ENCODE measurements around the gene CAMSAP1. TPM values are rescaled to one million over a fixed set of nuclear protein-coding genes. Genes with fewer than 3 reads are reported as not detected.
A peak's percentile ranks its signal among the peaks of the same experiment; 100 is the strongest.

The CAMSAP1 gene
- total RNA-seq, 1 experiment from 2014 or later, result 52.7 TPM

DNA sequence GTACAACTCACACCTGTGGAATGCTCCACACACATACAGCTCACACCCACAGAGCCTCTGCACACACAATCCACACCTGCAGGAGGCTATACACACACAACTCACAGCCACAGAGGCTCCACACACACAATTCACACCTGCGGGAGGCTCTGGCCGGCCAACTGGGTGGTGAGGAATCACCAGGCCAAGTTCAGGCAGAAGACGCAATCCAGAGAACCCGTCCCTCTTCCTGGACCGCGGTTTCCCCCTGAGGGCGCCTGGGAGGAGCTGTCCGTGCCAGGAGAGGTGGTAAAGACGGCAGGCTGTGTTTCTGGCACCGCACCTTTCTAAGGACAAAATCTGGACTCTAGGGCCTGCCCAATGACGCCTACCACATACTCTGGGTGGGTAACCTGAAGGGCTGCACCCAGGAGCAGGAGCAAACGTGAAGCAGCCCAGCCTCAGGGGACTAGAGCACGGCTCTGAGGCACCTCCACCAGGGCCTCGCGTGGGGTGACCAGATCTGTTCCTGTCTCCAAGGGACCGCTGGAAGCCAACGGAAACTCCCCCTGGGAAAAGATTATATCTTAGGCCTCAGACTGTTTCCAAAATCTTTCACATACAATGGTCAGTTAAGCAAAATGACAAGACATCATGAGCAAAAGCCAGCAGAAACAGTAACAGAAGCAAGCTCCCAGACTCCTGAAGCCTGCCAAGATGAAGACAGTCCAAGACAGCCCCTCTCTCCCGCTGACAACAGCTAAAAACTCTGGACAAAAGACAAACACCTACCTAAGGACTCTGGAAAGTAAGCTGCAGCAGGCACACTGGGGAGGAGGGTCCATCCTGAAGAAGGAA, 16.9 kb downstream of the CAMSAP1 start:
- Histone ChIP-seq H2AK5ac (ENCODE audit: insufficient read length, low read length) (no peak overlapping the region), H3K23me2 (ENCODE audit: insufficient read length, low read depth, low read length, poor library complexity, severe bottlenecking) (no peaks in the 10 kb centered on the region), H3K27ac (ENCODE audit: insufficient read length, low read depth, low read length) (no peak overlapping the region), H2AFZ (ENCODE audit: low read length) (no peak overlapping the region), H3K4me2 (ENCODE audit: insufficient read depth, insufficient read length, low read length) (no peak overlapping the region), H3T11ph (ENCODE audit: low read length) (no peak overlapping the region), H3K23ac (ENCODE audit: insufficient read length, low read depth, low read length) (no peak overlapping the region), H2BK20ac (ENCODE audit: low read depth, low read length, poor library complexity, severe bottlenecking) (no peak overlapping the region), H4K91ac (ENCODE audit: insufficient read length, low read depth, low read length) (no peak overlapping the region), H3K79me2 (ENCODE audit: insufficient read depth, low read length) (peaks cover 88% of the 10 kb centered on the region), H2BK12ac (ENCODE audit: insufficient read length, low read depth, low read length) (no peak overlapping the region), H3K4ac (ENCODE audit: low read depth, low read length) (no peak overlapping the region), H3K14ac (ENCODE audit: insufficient read depth, low read length) (0 out of 2 replicates have a peak overlapping the region, but pooled peaks have one; percentile 19), H3K9ac (ENCODE audit: extremely low read depth, insufficient read length, low read length) (no peak overlapping the region), H3K56ac (ENCODE audit: insufficient read length, low read depth, low read length) (no peak overlapping the region), H3K18ac (ENCODE audit: insufficient read length, low read depth, low read length) (no peak overlapping the region), H4K20me1 (ENCODE audit: control insufficient read depth, insufficient read depth, insufficient read length) (peaks cover 6% of the 10 kb centered on the region), H2BK15ac (ENCODE audit: low read depth, low read length) (no peak overlapping the region), H4K5ac (ENCODE audit: insufficient read length, low read depth, low read length) (no peak overlapping the region), H3K27me3 (ENCODE audit: insufficient read depth, low read length) (no peaks in the 10 kb centered on the region), H2BK120ac (ENCODE audit: low read depth, low read length, poor library complexity, severe bottlenecking) (no peak overlapping the region), H2BK5ac (ENCODE audit: insufficient read length, low read length) (no peak overlapping the region), H3K4me1 (ENCODE audit: insufficient read depth, low read length) (peaks cover 13% of the 10 kb centered on the region; the same call in 1 of the 2 replicates), H3K9me3 (ENCODE audit: control insufficient read depth, low read depth, low read length) (no peaks in the 10 kb centered on the region), H3K79me1 (ENCODE audit: insufficient read depth, low read depth, low read length, poor library complexity, severe bottlenecking) (peaks cover 13% of the 10 kb centered on the region), H4K8ac (replicated peaks; ENCODE audit: insufficient read length, low read depth, low read length) (no peak overlapping the region)
- Mint-ChIP-seq H3K27ac (peak overlapping the region; percentile 21 to 68 (median 47); a peak in 3 of 7 replicates), H3K9me3 (peaks cover 0 to 3% of the 10 kb centered on the region in 2 experiments; a peak in 2 of 5 replicates), H3K4me1 (peaks cover 88 to 90% of the 10 kb centered on the region in 2 experiments), H3K4me3 (no peak overlapping the region), H3K27me3 (ENCODE audit: low read depth) (no peaks in the 10 kb centered on the region), H3K36me3 (ENCODE audit: insufficient read depth in 1 of 3, low read depth in 3 of 3) (peaks cover 2 to 8% (median 6%) of the 10 kb centered on the region in 3 experiments; a peak in 4 of 7 replicates)
- no CpG with 5 or more reads among the region's 18 CpGs for WGBS (ENCODE audit: extremely low coverage, insufficient read length, low lambda C conversion rate)
- TF ChIP-seq, protein P1, sequence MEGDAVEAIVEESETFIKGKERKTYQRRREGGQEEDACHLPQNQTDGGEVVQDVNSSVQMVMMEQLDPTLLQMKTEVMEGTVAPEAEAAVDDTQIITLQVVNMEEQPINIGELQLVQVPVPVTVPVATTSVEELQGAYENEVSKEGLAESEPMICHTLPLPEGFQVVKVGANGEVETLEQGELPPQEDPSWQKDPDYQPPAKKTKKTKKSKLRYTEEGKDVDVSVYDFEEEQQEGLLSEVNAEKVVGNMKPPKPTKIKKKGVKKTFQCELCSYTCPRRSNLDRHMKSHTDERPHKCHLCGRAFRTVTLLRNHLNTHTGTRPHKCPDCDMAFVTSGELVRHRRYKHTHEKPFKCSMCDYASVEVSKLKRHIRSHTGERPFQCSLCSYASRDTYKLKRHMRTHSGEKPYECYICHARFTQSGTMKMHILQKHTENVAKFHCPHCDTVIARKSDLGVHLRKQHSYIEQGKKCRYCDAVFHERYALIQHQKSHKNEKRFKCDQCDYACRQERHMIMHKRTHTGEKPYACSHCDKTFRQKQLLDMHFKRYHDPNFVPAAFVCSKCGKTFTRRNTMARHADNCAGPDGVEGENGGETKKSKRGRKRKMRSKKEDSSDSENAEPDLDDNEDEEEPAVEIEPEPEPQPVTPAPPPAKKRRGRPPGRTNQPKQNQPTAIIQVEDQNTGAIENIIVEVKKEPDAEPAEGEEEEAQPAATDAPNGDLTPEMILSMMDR (conservative IDR thresholded peaks at IDR 0.05), result no peak
- no peak for DNase-seq

All from H9 (cell line).